Heart left ventricle (tissue), 13 donors: Measurements from ENCODE around the gene SEL1L.

Source experiments
- CTCF ChIP-seq, 12 donors: fragments of 200-600 bp; sonication (generic) in 4 of 12; IDR thresholded peaks; one replicate each; pipeline versions ENCODE4 v1.5.0 to v1.8.0; 2018 to 2022; ENCODE audit warnings: antibody characterized with exemption in 12 of 12, mild to moderate bottlenecking in 5 of 12
- POLR2A ChIP-seq, 2 donors: fragments of 450-650 bp; IDR thresholded peaks; one replicate each; pipeline ENCODE4 v1.6.1; 2017; ENCODE audit warnings: antibody characterized with exemption in 2 of 2, mild to moderate bottlenecking in 2 of 2, moderate library complexity in 2 of 2
- donor health status: ischemic (EF 13 %, LVEDD 7.1; RV severe dilation, severe dysfunction).
- donor health status: DM: no; HTN: yes; CAD: no.
- donor health status: DM: no; HTN: no; CAD: no.
- donor health status: ischemic (EF 25% LVEDD 6.9; RV normal size, moderate dysfunction).
- donor health status: ischemic (EF 25% LVEDD 5.7; RV mildly dilated, moderate dysfunction).
- donor health status: ischemic (EF 35%, LVEDD 5.7; RV mildly dilated, moderate dysfunction).
- donor health status: nonischemic (EF 11% LVEDD 7.7; RV severe dilation, severe dysfunction).
- donor health status: DM: yes; HTN: yes; CAD: no.
- donor health status: PGD.
- donor health status: ischemic (EF 29% LVEDD 5.4; RV normal size, mild dysfunction).
- donor health status: nonischemic (EF 23%, LVEDD 6.1; RV moderate dilation, normal function).

DNA sequence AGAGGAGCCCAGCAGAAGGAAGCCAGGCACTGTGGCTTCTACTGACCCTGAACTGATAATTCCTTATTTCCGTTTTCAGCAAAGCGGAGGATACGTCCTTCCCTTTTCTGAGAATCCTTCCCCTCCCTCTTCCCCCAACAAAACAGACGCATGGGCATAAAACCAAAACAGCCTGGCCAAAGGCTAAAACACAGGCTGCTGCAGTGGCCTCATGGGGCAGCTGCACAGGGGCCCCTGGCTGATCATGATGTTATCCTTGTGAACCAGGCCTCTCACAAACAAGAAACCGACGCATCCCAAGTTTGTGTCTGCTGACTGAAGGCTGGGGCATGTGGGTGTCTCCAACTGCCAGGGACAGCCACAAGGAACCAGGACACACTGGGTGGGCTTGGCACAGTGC is 110.1 kb downstream of the SEL1L start:
- TF ChIP-seq CTCF (IDR thresholded peaks at IDR 0.05) (no peak), POLR2A (IDR thresholded peaks at IDR 0.05) (no peak)
